ENCODE measurements around the gene FLOT2.

The FLOT2 gene

DNA sequence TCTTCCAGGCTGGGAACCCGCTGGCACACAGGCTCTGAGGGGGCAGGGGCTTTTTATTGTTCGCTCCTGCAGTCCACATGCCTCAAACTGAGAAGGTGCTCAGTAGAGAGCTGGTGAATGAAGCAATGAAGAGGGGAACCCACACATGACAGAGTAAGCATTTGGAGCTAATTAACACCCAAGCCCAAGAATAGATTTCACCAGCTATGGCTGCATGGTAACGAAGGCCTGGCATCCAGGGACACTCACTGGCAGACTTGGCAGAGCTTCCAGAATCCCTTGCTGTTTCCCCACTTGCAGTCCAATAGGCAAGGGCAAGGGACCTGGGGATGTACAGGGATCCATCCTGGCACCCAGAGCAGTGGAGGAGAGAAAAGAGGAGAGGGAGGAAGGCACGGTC lies 12.2 kb downstream of the FLOT2 start:
- no peak overlapping the region for H2AK5ac ChIP-seq (ENCODE audit: low read length)
- H3K36me3 ChIP-seq (ENCODE audit: control insufficient read depth in 1 of 2, insufficient read depth in 2 of 2, low read length in 2 of 2): peaks cover 36 to 47% of the 10 kb centered on the region in 2 experiments
- no peak overlapping the region for H2BK5ac ChIP-seq (ENCODE audit: low read depth, low read length, poor library complexity)
- H4K91ac ChIP-seq (ENCODE audit: low read depth, low read length): no peak overlapping the region
- H3K27ac ChIP-seq (ENCODE audit: low read depth, low read length): no peak overlapping the region
- no peak overlapping the region for H3K14ac ChIP-seq (ENCODE audit: low read length)
- WGBS (ENCODE audit: extremely low coverage, insufficient coverage, insufficient read length): no CpG with 5 or more reads among the region's 4 CpGs
- H3K4me1 ChIP-seq (ENCODE audit: control insufficient read depth in 1 of 2, insufficient read depth in 2 of 2, low read length in 2 of 2): no peaks in the 10 kb centered on the region
- H3K23ac ChIP-seq (ENCODE audit: low read length): no peak overlapping the region
- H2BK120ac ChIP-seq (ENCODE audit: insufficient read depth, low read length, poor library complexity): no peak overlapping the region
- no peaks in the 10 kb centered on the region for H3K79me1 ChIP-seq (ENCODE audit: low read length)
- no peak overlapping the region for H3K4me3 ChIP-seq (ENCODE audit: low read depth, low read length)
- no peak overlapping the region for H2BK12ac ChIP-seq (ENCODE audit: low read length)
- H3K79me2 ChIP-seq (ENCODE audit: control insufficient read depth, insufficient read depth, low read length, poor library complexity): no peaks in the 10 kb centered on the region
- no peak overlapping the region for H4K8ac ChIP-seq (ENCODE audit: low read depth, low read length)
- no peak overlapping the region for H2AFZ ChIP-seq (ENCODE audit: insufficient read depth, low read length, poor library complexity)
- H4K12ac ChIP-seq (ENCODE audit: low read depth, low read length): no peak overlapping the region
- no peak overlapping the region for H3K9ac ChIP-seq (ENCODE audit: low read length)
- DNase-seq: no peak
- H3K4me2 ChIP-seq (ENCODE audit: low read length): no peak overlapping the region
- H3K18ac ChIP-seq (ENCODE audit: low read length): no peak overlapping the region
- no peaks in the 10 kb centered on the region for H3K27me3 ChIP-seq (ENCODE audit: insufficient read depth, low read length)
- peaks cover 5% of the 10 kb centered on the region for H3K9me3 ChIP-seq (ENCODE audit: insufficient read depth, low read depth, low read length)
- no peak overlapping the region for H3K4ac ChIP-seq (ENCODE audit: low read depth, low read length)

DNA sequence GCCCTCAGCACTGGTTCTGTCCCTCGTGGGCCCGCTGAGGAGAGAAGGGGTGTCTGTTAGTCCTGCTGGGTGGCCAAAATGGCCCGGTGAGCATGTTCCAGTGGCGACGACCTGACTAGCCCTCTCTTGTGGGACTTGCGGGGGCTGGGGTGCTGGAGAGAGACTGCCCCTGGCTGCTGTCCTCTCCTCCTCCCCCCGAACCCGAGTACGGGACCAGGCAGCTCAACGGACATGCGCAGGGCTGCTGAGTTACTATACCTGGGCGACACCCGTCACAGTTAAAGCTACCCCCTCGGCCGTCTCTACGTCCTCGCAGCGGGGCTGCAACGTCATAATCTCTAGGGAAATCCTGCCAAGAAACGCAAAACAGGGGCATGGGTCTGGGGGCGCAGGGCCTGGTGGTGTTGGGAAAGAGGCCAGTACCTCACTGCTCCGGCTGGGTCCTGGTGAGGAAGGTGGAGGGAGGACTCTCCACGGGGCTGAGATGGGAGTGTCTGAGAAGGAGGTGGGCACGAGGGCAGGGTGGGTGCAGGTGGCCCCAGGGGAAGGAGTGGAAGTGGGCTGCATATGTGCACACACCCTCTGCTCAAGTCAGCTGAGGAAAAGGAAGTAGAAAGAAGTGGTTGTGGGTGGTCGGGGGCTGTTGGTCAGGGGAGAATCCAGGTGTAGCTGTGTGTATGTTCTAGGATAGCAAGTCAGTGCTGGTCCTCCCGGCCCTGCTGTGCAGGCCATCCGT lies 13.4 kb downstream of the FLOT2 start:
- Histone ChIP-seq H3K9me3 (ENCODE audit: insufficient read depth, low read depth, low read length) (peaks cover 5% of the 10 kb centered on the region), H4K12ac (ENCODE audit: low read depth, low read length) (no peak overlapping the region), H3K4me2 (ENCODE audit: low read length) (no peak overlapping the region), H3K4ac (ENCODE audit: low read depth, low read length) (no peak overlapping the region), H3K9ac (ENCODE audit: low read length) (no peak overlapping the region), H2AFZ (ENCODE audit: insufficient read depth, low read length, poor library complexity) (no peak overlapping the region), H4K8ac (ENCODE audit: low read depth, low read length) (no peak overlapping the region), H3K36me3 (ENCODE audit: control insufficient read depth in 1 of 2, insufficient read depth in 2 of 2, low read length in 2 of 2) (peaks cover 47 to 56% of the 10 kb centered on the region in 2 experiments), H2BK12ac (ENCODE audit: low read length) (no peak overlapping the region), H3K18ac (ENCODE audit: low read length) (no peak overlapping the region), H2AK5ac (ENCODE audit: low read length) (no peak overlapping the region), H3K23ac (ENCODE audit: low read length) (no peak overlapping the region), H3K14ac (ENCODE audit: low read length) (no peak overlapping the region), H2BK120ac (ENCODE audit: insufficient read depth, low read length, poor library complexity) (no peak overlapping the region), H3K4me3 (ENCODE audit: low read depth, low read length) (no peak overlapping the region), H3K79me2 (ENCODE audit: control insufficient read depth, insufficient read depth, low read length, poor library complexity) (no peaks in the 10 kb centered on the region), H2BK5ac (ENCODE audit: low read depth, low read length, poor library complexity) (no peak overlapping the region), H3K27ac (ENCODE audit: low read depth, low read length) (no peak overlapping the region), H3K27me3 (ENCODE audit: insufficient read depth, low read length) (no peaks in the 10 kb centered on the region), H3K79me1 (ENCODE audit: low read length) (no peaks in the 10 kb centered on the region), H3K4me1 (ENCODE audit: control insufficient read depth in 1 of 2, insufficient read depth in 2 of 2, low read length in 2 of 2) (no peaks in the 10 kb centered on the region), H4K91ac (ENCODE audit: low read depth, low read length) (no peak overlapping the region)
- WGBS (ENCODE audit: extremely low coverage, insufficient coverage, insufficient read length): no CpG with 5 or more reads among the region's 27 CpGs
- DNase-seq: no peak

DNA sequence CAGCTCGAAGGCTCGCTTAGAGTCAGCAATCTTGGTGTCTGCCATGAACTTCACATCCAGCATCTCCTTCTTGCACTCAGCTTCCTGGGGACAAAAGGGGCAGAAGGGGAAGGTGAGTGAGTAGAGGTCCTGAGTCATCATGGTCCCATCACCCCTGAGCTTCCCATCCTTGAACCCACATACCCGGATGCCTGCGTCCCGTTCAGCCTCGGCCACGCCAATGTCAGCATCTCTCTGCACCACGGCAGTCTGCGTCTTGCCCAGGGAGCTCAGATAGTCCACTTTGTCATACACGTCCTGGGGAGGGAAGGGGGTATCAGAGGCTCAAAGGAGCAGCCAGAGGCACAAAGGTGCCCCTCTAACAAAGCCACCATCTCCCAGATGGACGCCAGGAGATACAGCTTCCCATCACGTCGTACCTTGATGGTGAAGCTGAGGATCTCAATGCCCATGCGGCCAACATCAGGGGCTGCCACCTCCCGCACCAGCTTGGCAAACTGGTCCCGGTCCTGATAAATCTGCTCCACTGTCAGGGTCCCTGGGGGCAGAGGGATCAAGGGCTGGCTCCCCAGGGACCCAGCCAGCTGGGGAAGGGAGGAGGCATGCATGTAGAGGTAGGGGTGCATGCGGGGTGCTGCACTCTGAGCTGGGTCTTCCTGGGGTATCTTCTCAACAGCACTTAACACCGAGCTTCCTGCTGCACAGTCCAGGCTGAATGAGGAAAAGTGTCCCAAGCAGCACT lies 15.2 kb downstream of the FLOT2 start:
- DNase-seq: no peak
- no peak overlapping the region for H3K14ac ChIP-seq (ENCODE audit: low read length)

DNA sequence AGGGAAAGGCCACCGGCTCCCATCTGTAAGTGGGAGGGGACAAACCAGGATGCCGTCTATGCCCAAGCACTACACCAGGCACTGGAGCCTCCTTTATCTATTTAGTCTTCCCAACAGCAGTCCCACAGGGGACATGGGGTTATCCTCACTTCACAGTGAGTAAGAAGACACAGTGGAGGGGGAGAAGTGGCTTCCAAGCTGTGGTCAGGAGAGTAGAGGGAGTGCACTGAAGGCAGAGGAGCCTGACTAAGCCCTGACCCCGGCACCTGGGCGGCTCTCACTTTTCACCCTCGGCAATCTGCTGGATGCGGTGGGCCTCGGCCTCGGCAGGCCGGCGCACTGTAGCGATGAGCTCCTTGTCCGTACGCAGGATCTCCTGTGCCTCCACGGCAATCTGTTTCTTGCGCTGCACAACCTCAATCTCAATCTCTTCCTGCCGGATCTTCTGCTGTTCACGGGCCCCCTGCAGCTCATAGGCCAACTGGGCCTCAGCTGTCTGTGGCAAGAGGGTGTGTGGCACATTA lies 15.9 kb downstream of the FLOT2 start:
- no peaks in the 10 kb centered on the region for H3K79me2 ChIP-seq (ENCODE audit: control insufficient read depth, insufficient read depth, low read length, poor library complexity)
- H3K4me1 ChIP-seq (ENCODE audit: control insufficient read depth in 1 of 2, insufficient read depth in 2 of 2, low read length in 2 of 2): no peaks in the 10 kb centered on the region
- no peak overlapping the region for H2AK5ac ChIP-seq (ENCODE audit: low read length)
- no peak overlapping the region for H2AFZ ChIP-seq (ENCODE audit: insufficient read depth, low read length, poor library complexity)
- H3K4me2 ChIP-seq (ENCODE audit: low read length): no peak overlapping the region
- H3K36me3 ChIP-seq (ENCODE audit: control insufficient read depth in 1 of 2, insufficient read depth in 2 of 2, low read length in 2 of 2): peaks cover 47 to 56% of the 10 kb centered on the region in 2 experiments
- no peak overlapping the region for H3K4me3 ChIP-seq (ENCODE audit: low read depth, low read length)
- no peak overlapping the region for H2BK5ac ChIP-seq (ENCODE audit: low read depth, low read length, poor library complexity)
- no peaks in the 10 kb centered on the region for H3K27me3 ChIP-seq (ENCODE audit: insufficient read depth, low read length)
- H3K18ac ChIP-seq (ENCODE audit: low read length): no peak overlapping the region
- H2BK12ac ChIP-seq (ENCODE audit: low read length): no peak overlapping the region
- H3K9ac ChIP-seq (ENCODE audit: low read length): no peak overlapping the region
- peaks cover 5% of the 10 kb centered on the region for H3K9me3 ChIP-seq (ENCODE audit: insufficient read depth, low read depth, low read length)
- H3K4ac ChIP-seq (ENCODE audit: low read depth, low read length): no peak overlapping the region
- H4K8ac ChIP-seq (ENCODE audit: low read depth, low read length): no peak overlapping the region
- H4K91ac ChIP-seq (ENCODE audit: low read depth, low read length): no peak overlapping the region
- DNase-seq: no peak
- H4K12ac ChIP-seq (ENCODE audit: low read depth, low read length): no peak overlapping the region
- no peaks in the 10 kb centered on the region for H3K79me1 ChIP-seq (ENCODE audit: low read length)
- H3K23ac ChIP-seq (ENCODE audit: low read length): no peak overlapping the region
- no peak overlapping the region for H2BK120ac ChIP-seq (ENCODE audit: insufficient read depth, low read length, poor library complexity)
- WGBS (ENCODE audit: extremely low coverage, insufficient coverage, insufficient read length): no CpG with 5 or more reads among the region's 17 CpGs
- H3K14ac ChIP-seq (ENCODE audit: low read length): no peak overlapping the region
- no peak overlapping the region for H3K27ac ChIP-seq (ENCODE audit: low read depth, low read length)

More for the DNA sequence above, 15.2 kb downstream of the FLOT2 start:
- H3K18ac ChIP-seq (ENCODE audit: low read length): no peak overlapping the region
- H3K79me2 ChIP-seq (ENCODE audit: control insufficient read depth, insufficient read depth, low read length, poor library complexity): no peaks in the 10 kb centered on the region
- H4K8ac ChIP-seq (ENCODE audit: low read depth, low read length): no peak overlapping the region
- H3K79me1 ChIP-seq (ENCODE audit: low read length): no peaks in the 10 kb centered on the region
- no peak overlapping the region for H2AFZ ChIP-seq (ENCODE audit: insufficient read depth, low read length, poor library complexity)
- no peak overlapping the region for H3K27ac ChIP-seq (ENCODE audit: low read depth, low read length)
- H3K36me3 ChIP-seq (ENCODE audit: control insufficient read depth in 1 of 2, insufficient read depth in 2 of 2, low read length in 2 of 2): peaks cover 47 to 56% of the 10 kb centered on the region in 2 experiments
- no peak overlapping the region for H4K91ac ChIP-seq (ENCODE audit: low read depth, low read length)
- H2BK5ac ChIP-seq (ENCODE audit: low read depth, low read length, poor library complexity): no peak overlapping the region
- no peak overlapping the region for H2BK120ac ChIP-seq (ENCODE audit: insufficient read depth, low read length, poor library complexity)
- WGBS (ENCODE audit: extremely low coverage, insufficient coverage, insufficient read length): no CpG with 5 or more reads among the region's 18 CpGs
- H2BK12ac ChIP-seq (ENCODE audit: low read length): no peak overlapping the region
- no peak overlapping the region for H3K23ac ChIP-seq (ENCODE audit: low read length)
- H4K12ac ChIP-seq (ENCODE audit: low read depth, low read length): no peak overlapping the region
- H2AK5ac ChIP-seq (ENCODE audit: low read length): no peak overlapping the region
- H3K4me1 ChIP-seq (ENCODE audit: control insufficient read depth in 1 of 2, insufficient read depth in 2 of 2, low read length in 2 of 2): no peaks in the 10 kb centered on the region
- H3K4ac ChIP-seq (ENCODE audit: low read depth, low read length): no peak overlapping the region
- H3K27me3 ChIP-seq (ENCODE audit: insufficient read depth, low read length): no peaks in the 10 kb centered on the region
- no peak overlapping the region for H3K9ac ChIP-seq (ENCODE audit: low read length)
- H3K4me3 ChIP-seq (ENCODE audit: low read depth, low read length): no peak overlapping the region
- H3K4me2 ChIP-seq (ENCODE audit: low read length): no peak overlapping the region
- peaks cover 5% of the 10 kb centered on the region for H3K9me3 ChIP-seq (ENCODE audit: insufficient read depth, low read depth, low read length)
